Measurements from ENCODE around the gene ATP6V1C2.

ATP6V1C2 gene

GRCh38 chr2:10733980-10734379 lies 12.6 kb downstream of the ATP6V1C2 start:
- no peak for DNase-seq

- DNase-seq = no peak
Measured at GRCh38 chr2:10738192-10738591, 16.8 kb downstream of the ATP6V1C2 start.

DNA sequence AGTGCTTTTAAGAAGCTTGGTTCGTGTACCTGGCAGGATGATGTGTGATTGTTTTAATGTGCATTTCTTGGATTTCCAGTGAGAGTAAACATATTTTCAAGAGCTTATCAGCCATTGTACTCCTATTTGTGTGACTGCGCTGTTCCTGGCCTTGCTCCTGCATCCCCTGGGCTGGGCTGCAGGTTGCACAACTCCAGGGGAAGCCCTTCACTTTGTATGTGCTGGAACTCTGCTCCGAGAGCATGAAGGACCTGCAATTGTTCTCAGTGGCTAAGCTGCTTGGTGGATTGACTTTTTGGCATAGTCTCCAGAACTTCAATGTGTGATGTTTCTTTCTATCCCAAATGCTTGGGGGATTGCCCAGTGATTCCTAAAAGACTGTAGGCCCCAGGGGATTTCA lies 18.8 kb downstream of the ATP6V1C2 start:
- no peak for DNase-seq

GRCh38 chr2:10741139-10741538 lies 19.7 kb downstream of the ATP6V1C2 start:
- no peak for DNase-seq

DNA sequence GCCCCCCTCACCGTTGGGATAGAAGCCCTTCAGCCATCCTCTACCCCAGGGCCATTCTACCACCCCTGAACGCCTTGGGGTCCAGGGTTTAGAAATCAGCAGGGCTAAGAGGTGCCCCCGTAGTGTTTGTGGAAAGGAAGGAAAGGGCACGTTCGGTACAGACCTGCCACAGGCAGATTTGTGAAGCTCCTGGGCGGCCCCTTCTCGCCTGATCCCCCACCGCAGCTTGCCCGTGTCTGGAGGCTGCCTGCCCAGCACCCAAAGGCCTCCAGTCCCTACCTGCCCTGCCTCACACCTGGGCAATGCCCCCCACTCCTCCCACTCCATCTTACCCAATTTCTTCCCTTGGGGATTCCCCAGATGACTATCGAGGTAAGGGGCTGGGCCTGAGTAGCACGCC lies 21.2 kb downstream of the ATP6V1C2 start:
- DNase-seq = no peak

GRCh38 chr2:10750610-10751009 lies 29.2 kb downstream of the ATP6V1C2 start:
- DNase-seq = no peak

DNA sequence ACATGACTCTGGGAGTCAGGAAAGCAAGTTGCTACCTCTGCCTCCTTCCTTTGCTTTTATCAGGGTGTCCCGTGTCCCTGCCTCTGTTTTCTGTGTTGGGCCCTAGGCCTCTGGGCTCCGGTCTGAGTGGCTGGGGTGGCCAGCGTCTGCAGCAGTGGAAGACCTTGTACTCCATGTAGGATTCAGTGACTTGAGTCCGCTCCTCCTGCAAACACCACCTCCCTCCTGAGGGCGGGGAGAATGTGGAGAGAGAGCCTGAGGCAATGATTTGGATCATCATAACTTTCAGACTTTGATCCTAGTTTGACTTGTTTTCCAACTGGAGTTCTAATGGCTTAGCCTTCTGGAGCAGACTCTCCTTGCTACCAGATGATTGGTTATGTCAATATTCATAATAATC lies 30.8 kb downstream of the ATP6V1C2 start:
- DNase-seq = no peak

DNA sequence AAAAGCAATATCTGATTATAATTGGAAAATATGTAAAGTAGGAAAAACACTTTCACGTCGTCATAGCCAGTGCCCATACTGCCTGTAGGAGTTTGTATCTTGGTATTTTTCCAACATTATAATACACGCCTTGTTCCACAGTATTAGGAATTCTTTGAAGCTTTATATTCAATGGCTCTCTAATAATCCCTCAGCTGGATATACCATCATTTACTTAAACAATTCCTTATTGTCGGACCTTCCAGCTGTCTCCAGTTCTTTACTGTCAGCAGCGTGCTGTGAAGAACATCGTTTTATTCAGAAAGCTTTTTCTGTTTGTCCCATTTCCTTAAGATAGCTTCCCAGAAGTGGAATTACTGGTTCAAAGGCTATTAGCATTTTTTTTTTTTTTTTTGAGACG lies 31.7 kb downstream of the ATP6V1C2 start:
- DNase-seq = no peak

DNA sequence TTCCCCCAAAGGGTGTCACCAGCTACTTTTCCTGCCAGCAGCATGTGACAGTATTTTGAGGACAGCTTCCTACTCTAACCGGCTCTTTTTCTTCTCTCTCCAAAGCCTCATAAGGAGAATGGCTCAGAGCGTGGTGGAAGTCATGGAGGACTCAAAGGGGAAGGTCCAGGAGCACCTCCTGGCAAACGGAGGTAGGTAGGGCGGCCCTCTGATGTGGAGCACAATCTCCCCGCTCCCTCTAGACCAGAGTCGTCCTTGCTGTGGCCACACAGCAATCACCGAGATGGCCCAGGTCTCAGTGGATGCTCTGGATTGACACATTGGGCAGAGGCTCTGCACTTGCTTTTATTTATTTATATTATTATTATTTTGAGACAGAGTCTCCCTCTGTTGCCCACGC lies 32.4 kb downstream of the ATP6V1C2 start:
- no peak for DNase-seq

DNA sequence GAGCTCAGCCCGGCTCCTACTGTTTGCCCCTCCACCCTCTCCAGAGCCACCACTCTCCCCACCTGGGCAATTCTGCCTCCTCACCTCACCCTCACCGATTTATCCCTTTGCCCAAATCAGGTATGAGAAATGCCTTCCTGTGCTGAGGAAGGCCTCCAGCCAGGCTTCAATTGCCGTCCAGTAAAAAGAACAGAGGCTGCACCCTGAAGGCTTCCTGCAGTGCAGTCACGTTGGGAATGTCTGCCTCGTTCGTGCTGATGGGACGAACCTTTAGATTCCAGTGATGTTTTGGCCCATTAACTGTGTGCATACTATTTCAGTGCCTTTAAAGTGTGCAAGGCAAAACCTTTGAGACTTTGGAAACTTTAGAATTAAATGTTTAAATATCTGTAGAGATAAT lies 34.2 kb downstream of the ATP6V1C2 start:
- DNase-seq = no peak

DNA sequence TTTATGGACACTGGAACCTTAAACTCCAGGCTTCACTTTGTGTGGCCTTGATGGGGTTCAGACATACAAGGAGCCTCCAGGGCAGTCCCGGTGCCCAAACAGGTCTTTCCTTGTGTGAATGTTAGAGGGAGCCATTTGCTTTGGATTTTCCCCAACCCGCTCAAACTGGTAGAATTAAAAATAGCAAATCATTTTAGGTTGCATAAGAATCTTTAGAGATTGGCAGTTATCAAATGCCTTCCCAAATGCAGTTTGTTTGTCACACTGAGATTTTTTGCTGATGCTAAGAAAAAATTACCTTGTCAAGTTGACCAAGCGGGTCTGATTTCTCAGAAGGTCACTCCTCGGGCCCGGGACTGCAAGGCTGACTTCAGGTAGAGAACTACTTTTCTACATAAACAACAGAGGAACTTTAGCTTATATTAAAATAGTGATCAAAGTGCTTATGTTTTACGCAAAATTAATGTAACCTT lies 36.4 kb downstream of the ATP6V1C2 start:
- no peak for DNase-seq

DNA sequence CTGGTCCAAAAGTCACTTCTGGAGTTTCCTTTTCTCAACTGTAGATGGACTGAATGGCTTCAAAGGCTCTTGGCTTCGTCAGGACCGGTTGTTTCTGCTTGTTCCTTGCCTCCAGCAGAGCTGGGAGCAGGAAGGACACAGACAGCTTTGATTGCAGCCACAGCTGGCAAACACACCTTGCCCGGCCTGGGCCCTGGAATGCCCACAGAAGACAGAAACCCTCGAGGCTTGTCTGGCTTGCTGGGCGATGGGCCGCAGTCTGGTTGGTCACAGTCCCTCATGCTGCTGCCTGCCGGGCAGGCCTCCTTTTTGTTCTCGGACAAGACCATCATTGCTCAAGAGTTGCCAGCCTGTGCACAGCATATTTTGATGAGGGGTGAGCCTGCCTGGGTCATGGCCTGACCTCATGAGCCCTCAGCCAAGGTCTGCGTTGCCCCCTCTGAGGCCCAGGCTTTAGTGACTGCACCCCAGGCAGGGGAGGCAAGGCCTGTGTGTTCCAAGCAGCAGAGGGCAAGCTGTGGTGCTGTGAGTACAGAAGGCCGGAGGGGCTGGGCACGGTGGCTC lies 37.8 kb downstream of the ATP6V1C2 start:
- DNase-seq = no peak

- DNase-seq = no peak
Measured at GRCh38 chr2:10760794-10761504, 39.5 kb downstream of the ATP6V1C2 start.

DNA sequence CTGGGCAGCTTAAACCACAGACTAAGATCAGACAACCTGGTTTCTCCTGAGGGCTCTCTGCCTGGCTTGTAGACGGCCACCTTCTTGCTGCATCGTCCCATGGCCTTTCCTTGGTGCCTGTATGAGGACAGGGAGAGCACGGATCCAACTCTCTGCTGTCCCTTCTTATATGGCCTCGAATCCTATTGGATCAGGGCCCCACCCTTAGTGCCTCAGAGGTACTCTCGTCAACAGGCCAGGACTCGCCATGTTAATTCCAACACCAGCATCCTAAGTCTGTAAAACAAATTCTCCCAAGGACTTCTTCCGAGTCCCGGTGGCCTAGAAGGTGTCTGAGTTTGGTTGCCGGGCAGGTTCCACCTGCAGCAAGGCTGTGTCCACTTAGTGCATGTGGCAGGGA lies 40.2 kb downstream of the ATP6V1C2 start:
- DNase-seq = no peak

- DNase-seq = no peak
Measured at GRCh38 chr2:10762651-10763460, 41.4 kb downstream of the ATP6V1C2 start.

- no peak for DNase-seq
Measured at GRCh38 chr2:10763461-10763800, 42.0 kb downstream of the ATP6V1C2 start.

GRCh38 chr2:10764096-10764785 lies 42.8 kb downstream of the ATP6V1C2 start:
- DNase-seq = no peak

GRCh38 chr2:10764896-10765295 lies 43.5 kb downstream of the ATP6V1C2 start:
- no peak for DNase-seq

DNA sequence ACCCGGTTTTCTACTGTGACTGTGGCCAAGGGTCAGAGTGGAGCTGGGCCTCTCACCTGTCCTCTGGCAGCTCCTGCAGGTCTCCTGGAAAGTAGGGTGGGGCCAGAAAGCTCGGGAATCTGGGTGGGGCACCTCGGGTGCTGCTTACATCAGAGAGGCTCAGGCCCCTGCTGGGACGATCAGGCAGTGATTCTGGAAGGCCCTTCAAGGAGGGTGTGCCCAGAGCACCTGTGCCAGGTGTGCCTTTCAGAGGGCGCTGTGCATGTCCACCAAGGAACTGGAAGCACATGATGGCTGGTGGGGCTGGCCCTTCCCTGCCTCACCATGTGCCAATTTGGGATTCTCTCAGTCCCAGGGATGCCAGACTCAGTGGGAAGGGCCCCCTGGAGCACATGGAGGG lies 44.0 kb downstream of the ATP6V1C2 start:
- no peak for DNase-seq

DNA sequence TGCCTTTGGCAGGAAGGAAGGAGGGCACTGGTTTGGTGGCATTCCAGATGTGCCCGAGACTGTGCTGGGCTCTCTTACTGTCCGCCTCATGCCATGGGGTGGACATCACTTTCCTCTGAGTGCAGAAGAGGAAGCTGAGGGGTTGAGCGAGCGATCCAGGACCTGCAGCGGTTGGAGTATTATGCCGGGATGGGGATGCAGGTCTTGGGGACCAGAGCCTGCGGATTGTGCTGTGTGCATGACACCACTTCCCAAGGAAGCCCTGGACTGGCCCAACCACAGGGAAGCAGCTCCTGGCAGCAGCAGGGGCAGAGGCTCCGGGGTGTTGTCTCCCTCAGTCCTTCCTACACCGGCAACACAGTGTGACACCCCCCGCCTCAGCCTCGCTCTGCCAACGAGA lies 44.5 kb downstream of the ATP6V1C2 start:
- DNase-seq = no peak

DNA sequence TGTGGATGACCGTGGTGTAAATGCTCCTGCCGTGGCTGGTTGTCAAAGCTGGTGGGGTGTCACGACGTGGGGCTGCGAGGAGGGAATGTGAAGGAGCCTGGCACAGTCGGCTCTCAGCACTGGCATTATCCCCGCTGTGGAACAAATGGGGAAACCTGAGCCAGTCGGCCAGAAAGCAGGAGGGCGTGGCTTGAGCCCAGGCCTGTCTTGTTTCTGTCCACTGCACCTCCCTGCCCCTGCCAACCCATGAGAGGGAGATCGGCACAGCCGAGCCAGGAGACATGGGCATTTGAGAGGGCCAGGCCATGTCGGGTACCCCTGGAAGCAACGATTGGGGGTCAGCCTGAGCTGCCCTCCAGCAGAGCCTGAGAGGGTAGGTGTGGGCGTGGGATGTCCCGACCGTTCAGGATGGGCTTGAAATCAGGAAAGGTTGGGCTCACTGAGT lies 46.7 kb downstream of the ATP6V1C2 start:
- no peak for DNase-seq

GRCh38 chr2:10770956-10771750 lies 49.7 kb downstream of the ATP6V1C2 start:
- no peak for DNase-seq

GRCh38 chr2:10771786-10772185 lies 50.4 kb downstream of the ATP6V1C2 start:
- DNase-seq = no peak

Measured in NK-92 treated with Interleukin-12 subunit alpha and Interleukin-12 subunit beta, amount 100 ng/mL, for 24 hours (cell line).